ENCODE results near the gene TREM2.
"Not testable (repeated sequence)": the region's sequence is repeated elsewhere in the genome, so short reads cannot be mapped to it uniquely, and the experiment has no call there.

Gene TREM2

GRCh38 chr6:41125282-41125681, 37.6 kb downstream of the TREM2 start:
- FAIRE-seq, result no peak
- no peak for DNase-seq (ENCODE audit: insufficient read length, low spot score)
- no peak for TF ChIP-seq CTCF (IDR thresholded peaks at IDR 0.05; ENCODE audit: insufficient read depth, missing control alignments)

- TF ChIP-seq CTCF (IDR thresholded peaks at IDR 0.05; ENCODE audit: insufficient read depth, missing control alignments), result no peak
- DNase-seq (ENCODE audit: insufficient read length, low spot score) (no peak), FAIRE-seq (no peak)
Observed at GRCh38 chr6:41122918-41123317, 40.0 kb downstream of the TREM2 start.

DNA sequence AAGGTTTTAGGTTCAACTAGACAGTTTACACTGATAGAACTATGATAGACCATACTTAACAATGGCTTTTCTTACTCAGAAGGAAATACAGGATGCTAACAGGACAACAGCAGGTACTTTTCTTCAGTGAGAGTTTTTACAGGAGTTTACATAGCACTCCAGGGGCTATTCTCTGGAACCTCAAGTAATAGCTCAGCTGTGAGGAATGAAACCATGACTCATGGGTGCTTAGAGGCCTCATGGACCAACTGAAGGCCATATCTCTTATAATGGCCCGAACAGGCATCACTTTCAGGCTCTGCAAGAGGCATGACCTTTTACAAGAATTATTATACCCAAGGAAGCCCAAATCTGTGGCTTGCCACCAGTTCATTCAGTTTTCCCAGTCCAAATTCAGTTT, 40.5 kb downstream of the TREM2 start:
- TF ChIP-seq CTCF (IDR thresholded peaks at IDR 0.05; ENCODE audit: insufficient read depth, missing control alignments), result no peak
- FAIRE-seq, result no peak
- DNase-seq (ENCODE audit: insufficient read length, low spot score), result no peak

DNA sequence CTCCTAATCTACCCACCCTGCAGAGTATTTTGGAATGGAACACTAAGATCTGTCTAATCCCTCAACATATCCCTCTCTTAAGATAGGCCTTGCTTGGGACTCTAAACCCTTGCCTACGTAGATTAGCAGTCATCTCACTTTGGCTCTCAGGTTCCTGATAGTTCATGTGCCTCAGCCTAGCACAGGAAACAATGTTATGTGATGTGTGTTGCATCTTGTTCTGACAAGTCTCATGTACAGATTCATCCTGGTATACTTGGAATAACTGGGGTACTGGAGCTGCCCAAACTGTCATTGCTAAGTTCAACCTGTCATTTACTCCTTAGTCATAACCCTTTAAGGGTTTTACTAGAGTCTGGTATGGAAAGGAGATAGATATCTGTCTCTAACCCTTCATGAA, 42.9 kb downstream of the TREM2 start:
- TF ChIP-seq CTCF (IDR thresholded peaks at IDR 0.05; ENCODE audit: insufficient read depth, missing control alignments), result no peak
- DNase-seq (ENCODE audit: insufficient read length, low spot score), result no peak
- no peak for FAIRE-seq

DNA sequence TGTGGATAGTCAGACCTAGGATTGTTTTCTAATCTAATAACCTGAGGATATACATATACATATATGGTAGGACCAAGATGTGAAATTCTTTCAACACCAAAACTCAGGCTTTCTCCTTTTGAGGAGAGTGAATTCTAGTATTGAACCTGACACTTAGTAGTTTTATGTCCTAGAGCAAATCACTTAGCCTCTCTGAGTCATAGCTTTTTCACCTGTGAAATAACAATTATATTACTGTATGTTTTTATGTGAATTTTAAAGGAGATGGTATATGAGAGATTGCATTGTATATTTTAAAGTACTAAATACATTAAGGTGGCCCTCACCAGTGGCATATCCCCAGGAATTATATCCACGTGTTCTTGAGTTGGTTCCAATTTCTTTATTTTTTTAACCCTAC, 43.4 kb downstream of the TREM2 start:
- no peak for FAIRE-seq
- no peak for DNase-seq (ENCODE audit: insufficient read length, low spot score)
- no peak for TF ChIP-seq CTCF (IDR thresholded peaks at IDR 0.05; ENCODE audit: insufficient read depth, missing control alignments)

DNA sequence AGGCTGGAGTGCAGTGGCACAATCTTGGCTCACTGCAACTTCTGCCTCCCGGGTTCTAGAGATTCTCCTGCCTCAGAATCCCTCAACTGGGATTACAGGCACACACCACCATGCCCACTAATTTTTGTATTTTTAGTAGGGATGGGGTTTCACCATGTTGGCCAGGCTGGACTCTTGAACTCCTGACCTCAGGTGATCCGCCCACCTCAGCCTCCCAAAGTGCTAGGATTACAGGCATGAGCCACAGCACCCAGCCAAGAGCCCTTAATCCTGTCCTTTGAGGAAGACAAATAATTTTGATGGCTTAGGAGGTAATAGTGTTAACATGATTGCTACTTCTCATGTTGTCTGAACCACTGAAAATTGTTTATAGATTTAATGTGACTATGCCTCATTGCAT, 47.9 kb downstream of the TREM2 start:
- not testable (repeated sequence) for FAIRE-seq; DNase-seq (ENCODE audit: insufficient read length, low spot score)

DNA sequence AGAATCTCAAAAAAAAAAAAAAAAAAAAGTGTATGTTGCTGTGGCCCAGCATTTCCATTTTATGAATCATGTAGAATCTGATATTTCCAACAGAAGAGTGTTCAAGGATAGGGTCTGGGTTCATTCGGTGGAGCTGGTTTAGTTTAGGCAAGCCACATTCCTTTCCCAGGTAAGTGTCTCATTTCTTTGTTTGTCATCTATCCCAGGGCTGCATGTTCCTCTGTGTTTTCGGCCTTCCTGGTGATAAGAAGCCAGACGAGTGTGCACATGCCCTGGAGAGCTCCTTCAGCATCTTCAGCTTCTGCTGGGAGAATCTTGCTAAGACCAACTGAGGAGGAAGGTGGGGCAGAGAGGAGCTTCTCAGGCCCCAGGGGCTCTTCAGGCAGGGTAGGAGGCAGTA, 51.9 kb downstream of the TREM2 start:
- TF ChIP-seq CTCF (IDR thresholded peaks at IDR 0.05; ENCODE audit: insufficient read depth, missing control alignments), result no peak
- FAIRE-seq (no peak), DNase-seq (ENCODE audit: insufficient read length, low spot score) (no peak)

Data from D721Med (cell line).